Measurements from ENCODE around the gene TSEN2. TPM values are rescaled to one million over a fixed set of nuclear protein-coding genes. Genes with fewer than 3 reads are reported as not detected.

TSEN2 gene
- total RNA-seq, 4 donors from 2014 or later, result 16.1 to 26.7 (median 21.4) TPM

- H3K4me3 ChIP-seq, result no peak overlapping the region
- peaks cover 0 to 5% (median 0%) of the 10 kb centered on the region in 3 donors for H3K4me1 ChIP-seq
- H3K9me3 ChIP-seq, result peaks cover 0 to 13% (median 0%) of the 10 kb centered on the region in 3 donors
- no peaks in the 10 kb centered on the region for H3K27me3 ChIP-seq
- H3K27ac ChIP-seq, result no peak overlapping the region
- whole genome bisulfite sequencing, 2 donors (ENCODE audit: low coverage in 1 of 2), result 61 to 92% methylated on average over 3 to 4 of the region's 6 CpGs
- ATAC-seq, result no peak
- peaks cover 0 to 59% of the 10 kb centered on the region in 2 donors for H3K36me3 ChIP-seq
- TF ChIP-seq CTCF (IDR thresholded peaks at IDR 0.05) (no peak), EP300 (IDR thresholded peaks at IDR 0.05) (no peak), POLR2A (IDR thresholded peaks at IDR 0.05) (no peak), POLR2AphosphoS5 (IDR thresholded peaks at IDR 0.05) (no peak)
Measured at GRCh38 chr3:12569836-12570235, 85.6 kb downstream of the TSEN2 start.

DNA sequence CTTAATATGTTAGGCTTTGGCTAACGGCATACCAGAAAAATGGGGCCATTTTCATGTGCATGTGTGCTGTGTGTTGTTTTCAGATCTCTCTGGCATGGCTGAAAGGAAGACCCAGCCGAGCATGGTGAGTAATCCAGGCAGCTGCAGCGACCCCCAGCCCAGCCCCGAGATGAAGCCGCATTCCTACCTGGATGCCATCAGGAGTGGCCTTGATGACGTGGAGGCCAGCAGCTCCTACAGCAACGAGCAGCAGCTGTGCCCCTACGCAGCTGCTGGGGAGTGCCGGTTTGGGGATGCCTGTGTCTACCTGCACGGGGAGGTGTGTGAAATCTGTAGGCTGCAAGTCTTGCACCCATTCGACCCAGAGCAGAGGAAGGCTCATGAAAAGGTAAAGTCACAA is 87.7 kb downstream of the TSEN2 start:
- Histone ChIP-seq H3K9me3 (peaks cover 0 to under 1% (median 0%) of the 10 kb centered on the region in 3 donors), H3K4me1 (peaks cover 0 to 5% (median 0%) of the 10 kb centered on the region in 3 donors), H3K36me3 (peaks cover 0 to 81% of the 10 kb centered on the region in 2 donors), H3K4me3 (no peak overlapping the region), H3K27ac (no peak overlapping the region), H3K27me3 (no peaks in the 10 kb centered on the region)
- 100% methylated on average over 1 of the region's 11 CpGs; no CpG with 5 or more reads in 1 of the 2 donors for WGBS, 2 donors (ENCODE audit: low coverage in 1 of 2)
- ATAC-seq, result no peak
- TF ChIP-seq POLR2A (IDR thresholded peaks at IDR 0.05) (no peak), CTCF (IDR thresholded peaks at IDR 0.05) (no peak), POLR2AphosphoS5 (IDR thresholded peaks at IDR 0.05) (no peak), EP300 (IDR thresholded peaks at IDR 0.05) (no peak)

DNA sequence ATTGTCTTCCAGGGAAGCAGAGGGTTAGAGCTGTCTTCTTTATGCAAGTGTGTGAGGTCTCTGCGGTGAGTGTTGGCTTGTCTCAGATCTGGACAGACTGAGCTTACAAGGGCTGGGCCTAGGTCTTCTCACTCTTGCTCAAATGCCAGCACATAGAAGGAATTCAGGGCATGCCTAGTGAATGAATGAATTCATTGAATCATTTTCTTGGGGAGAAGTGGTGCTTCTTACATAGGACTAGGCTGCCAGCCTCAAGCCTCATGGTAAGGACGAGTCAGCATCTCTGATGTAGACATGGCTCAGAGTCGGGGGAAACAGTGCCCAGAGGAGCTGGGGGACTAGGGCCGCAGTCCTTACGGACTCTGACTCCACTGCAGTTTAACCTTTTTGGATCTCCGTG is 89.9 kb downstream of the TSEN2 start:
- no peak for ATAC-seq
- Histone ChIP-seq H3K36me3 (peaks cover 0 to 100% of the 10 kb centered on the region in 2 donors), H3K4me1 (peaks cover 0 to 5% (median 0%) of the 10 kb centered on the region in 3 donors), H3K4me3 (no peak overlapping the region), H3K9me3 (no peaks in the 10 kb centered on the region), H3K27me3 (no peaks in the 10 kb centered on the region), H3K27ac (no peak overlapping the region)
- TF ChIP-seq EP300 (IDR thresholded peaks at IDR 0.05), result no peak
- TF ChIP-seq POLR2A (IDR thresholded peaks at IDR 0.05), result no peak
- no peak for TF ChIP-seq CTCF (IDR thresholded peaks at IDR 0.05)
- TF ChIP-seq POLR2AphosphoS5 (IDR thresholded peaks at IDR 0.05), result no peak
- 78 to 80% methylated on average over 2 of the region's 6 CpGs for WGBS, 2 donors (ENCODE audit: low coverage in 1 of 2)

- no peak for ATAC-seq
- Histone ChIP-seq H3K9me3 (no peaks in the 10 kb centered on the region), H3K36me3 (peaks cover 0 to 100% of the 10 kb centered on the region in 2 donors), H3K27ac (no peak overlapping the region), H3K4me3 (no peak overlapping the region), H3K4me1 (peaks cover 0 to 9% (median 0%) of the 10 kb centered on the region in 3 donors), H3K27me3 (no peaks in the 10 kb centered on the region)
- WGBS, 2 donors (ENCODE audit: low coverage in 1 of 2), result 50% methylated on average over 3 to 4 of the region's 7 CpGs
- no peak for TF ChIP-seq POLR2A (IDR thresholded peaks at IDR 0.05)
- TF ChIP-seq EP300 (IDR thresholded peaks at IDR 0.05), result no peak
- no peak for TF ChIP-seq CTCF (IDR thresholded peaks at IDR 0.05)
- TF ChIP-seq POLR2AphosphoS5 (IDR thresholded peaks at IDR 0.05), result no peak
Measured at GRCh38 chr3:12574661-12575060, 90.4 kb downstream of the TSEN2 start.

DNA sequence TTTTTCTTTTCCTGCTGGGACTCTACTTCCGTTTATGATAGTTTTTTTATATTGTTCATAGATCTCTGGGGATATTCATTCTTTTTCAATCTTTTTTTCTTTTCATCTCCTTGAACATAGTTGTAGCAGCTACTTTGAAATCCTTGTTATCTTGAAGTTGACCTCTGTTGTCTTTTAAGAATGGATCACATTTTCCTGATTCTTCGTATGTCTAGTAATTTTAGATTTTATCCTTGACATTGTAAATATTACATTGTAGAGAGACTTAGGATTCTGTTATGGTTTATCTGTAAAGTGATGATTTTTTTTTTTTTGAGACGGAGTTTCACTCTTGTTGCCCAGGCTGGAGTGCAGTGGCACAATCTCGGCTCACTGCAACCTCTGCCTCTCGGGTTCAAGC is 93.1 kb downstream of the TSEN2 start:
- TF ChIP-seq POLR2AphosphoS5 (IDR thresholded peaks at IDR 0.05) (no peak), CTCF (IDR thresholded peaks at IDR 0.05) (no peak)
- H3K4me3 ChIP-seq, result no peak overlapping the region
- WGBS, 2 donors (ENCODE audit: low coverage in 1 of 2), result 82 to 97% methylated on average over 4 to 5 of the region's 5 CpGs
- H3K4me1 ChIP-seq, result peaks cover 0 to 13% (median 0%) of the 10 kb centered on the region in 3 donors
- H3K9me3 ChIP-seq, result no peaks in the 10 kb centered on the region
- peaks cover 0 to 100% of the 10 kb centered on the region in 2 donors for H3K36me3 ChIP-seq
- ATAC-seq, result no peak
- no peaks in the 10 kb centered on the region for H3K27me3 ChIP-seq
- no peak overlapping the region for H3K27ac ChIP-seq
